SK-N-SH (cell line): ENCODE data around the gene RFNG.

Experiments
- MXI1 ChIP-seq: IDR thresholded peaks from 2 replicates; pipeline ENCODE4 v1.6.1; 2012; ENCODE audit warnings: mild to moderate bottlenecking, low read depth, low read length, improper control_type of control experiment
- POLR2AphosphoS5 ChIP-seq: IDR thresholded peaks from 2 replicates; pipeline ENCODE4 v1.6.1; 2012; ENCODE audit warnings: low read depth, low read length

DNA sequence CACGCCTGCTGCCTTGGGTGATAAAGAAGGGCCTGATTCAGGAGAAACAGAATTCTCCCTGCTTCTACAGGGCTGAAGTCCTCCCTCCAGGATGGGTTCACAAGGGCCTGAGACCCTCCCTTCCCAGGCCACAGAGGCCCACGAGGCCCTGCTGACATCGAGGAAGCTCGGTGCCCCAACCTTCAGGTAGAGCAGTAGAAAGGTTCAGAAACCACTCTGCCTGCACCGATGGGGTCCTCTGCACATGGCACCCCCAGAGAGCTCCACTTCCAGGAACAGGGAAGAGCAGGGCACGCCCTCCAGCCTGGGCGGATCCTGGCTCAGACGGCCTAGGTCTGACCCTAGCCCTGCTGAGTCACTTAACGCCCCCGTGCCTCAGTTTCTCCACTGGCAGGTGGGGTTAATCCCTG is 29.7 kb downstream of the RFNG start:
- TF ChIP-seq POLR2AphosphoS5 (no peak), MXI1 (no peak)
